ENCODE data around the gene BTBD19.
"Not testable (repeated sequence)": the region's sequence is repeated elsewhere in the genome, so short reads cannot be mapped to it uniquely, and the experiment has no call there.

BTBD19 gene

DNA sequence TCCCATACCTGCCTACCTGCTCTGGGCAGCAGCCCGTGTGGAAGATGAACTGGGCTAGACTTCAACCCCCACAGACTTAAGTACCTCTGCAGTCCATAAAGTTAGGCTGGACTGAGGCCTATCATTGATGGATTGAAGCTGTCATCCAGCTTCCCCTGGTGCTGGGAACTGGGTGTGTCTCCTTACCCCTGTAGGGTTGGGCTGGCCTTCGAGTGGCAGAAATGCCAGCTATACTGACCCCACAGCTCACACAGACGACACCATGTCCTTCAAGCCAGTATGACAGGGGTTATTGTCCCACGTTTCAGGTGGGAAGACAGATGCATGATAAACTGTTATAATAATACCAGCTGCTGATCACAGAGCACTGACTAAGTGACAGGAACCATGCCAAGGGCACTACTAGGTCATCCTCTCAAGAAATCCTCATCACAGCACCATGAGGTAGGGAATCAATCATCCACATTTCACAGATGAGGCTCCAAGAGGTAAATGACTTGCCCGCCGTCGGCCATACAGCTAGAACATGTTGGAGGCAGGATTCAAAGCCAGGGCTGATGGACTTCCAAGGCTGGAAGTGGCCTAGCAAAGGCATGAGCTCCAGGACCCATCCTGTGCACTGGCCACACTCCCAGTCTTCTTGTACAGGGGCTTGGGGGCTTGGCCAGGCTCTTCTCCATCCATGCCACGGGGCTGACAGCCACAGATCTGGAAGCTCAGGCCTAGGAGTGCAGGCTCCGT is 20.0 kb upstream of the BTBD19 start, which contains the start of gene BEST4:
TSS of gene BEST4 (minus strand) at position 51 of the 741 bp plus-strand sequence. CDS start 465 bp downstream, outside the sequence.
- DNase-seq (ENCODE audit: low spot score): no peak

DNA sequence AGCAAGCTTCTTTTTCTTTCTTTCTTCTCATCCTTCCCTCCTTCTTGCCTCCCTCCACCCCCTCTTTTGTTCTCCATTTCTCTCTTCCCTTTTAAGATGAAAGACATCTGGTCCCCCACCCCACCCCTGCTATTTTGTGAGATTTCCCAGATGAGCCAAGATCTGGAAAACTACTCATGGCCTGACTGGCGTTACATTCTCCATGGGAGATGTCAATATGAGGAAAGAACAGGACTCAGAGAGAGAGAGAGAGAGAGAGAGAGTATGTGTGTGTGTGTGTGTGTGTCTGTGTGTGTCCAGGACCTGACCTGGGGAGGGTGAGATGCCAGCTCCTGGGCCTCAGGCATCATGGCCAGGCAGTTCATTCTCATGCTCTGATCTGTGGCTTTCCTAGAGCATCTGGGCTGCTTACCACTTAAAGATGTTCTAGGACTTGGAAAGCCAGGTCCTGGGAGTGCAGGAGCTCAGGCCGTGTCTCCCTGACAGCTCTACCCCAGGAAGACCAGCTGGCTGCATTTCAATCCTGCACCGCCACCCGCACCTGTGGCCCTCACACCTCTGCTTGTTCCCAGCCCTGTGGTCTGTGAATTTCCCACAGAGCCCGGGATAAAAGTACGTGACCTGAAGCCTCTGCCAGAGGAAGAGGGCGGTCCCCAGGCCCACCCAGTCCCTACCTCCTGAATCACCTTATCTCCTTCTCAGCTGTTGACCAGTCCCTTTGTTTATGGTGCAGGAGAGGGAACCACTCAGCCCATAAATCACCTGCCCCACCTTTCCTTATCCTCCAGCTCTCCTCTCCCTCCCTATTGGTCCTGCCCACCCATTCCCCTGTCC is 17.1 kb upstream of the BTBD19 start:
- no peak for DNase-seq (ENCODE audit: low spot score)

- DNase-seq (ENCODE audit: low spot score): no peak
Measured at GRCh38 chr1:44792736-44793502, 15.4 kb upstream of the BTBD19 start.

DNA sequence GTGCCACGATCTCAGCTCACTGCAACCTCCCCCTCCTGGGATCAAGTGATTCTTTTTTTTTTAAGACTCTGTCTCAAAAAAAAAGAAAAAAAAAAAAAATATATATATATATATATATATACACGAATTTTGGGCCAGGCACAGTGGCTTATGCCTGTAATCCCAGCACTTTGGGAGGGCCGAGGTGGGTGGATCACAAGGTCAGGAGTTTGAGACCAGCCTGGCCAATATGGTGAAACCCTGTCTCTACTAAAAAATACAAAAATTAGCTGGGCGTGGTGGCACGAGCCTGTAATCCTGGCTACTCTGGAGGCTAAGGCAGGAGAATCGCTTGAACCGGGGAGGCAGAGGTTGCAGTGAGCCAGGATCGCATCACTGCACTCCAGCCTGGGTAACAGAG is 10.4 kb upstream of the BTBD19 start:
- not testable (repeated sequence) for DNase-seq (ENCODE audit: low spot score)

- DNase-seq (ENCODE audit: low spot score): no peak
Measured at GRCh38 chr1:44798481-44799365, 9.6 kb upstream of the BTBD19 start.

GRCh38 chr1:44799770-44800584 is 8.3 kb upstream of the BTBD19 start, which contains the start of gene PLK3:
TSS of gene PLK3 (plus strand) at chr1:44800377. CDS start at chr1:44800464, 87 bp downstream.
- DNase-seq (ENCODE audit: low spot score): peak; percentile 99

DNA sequence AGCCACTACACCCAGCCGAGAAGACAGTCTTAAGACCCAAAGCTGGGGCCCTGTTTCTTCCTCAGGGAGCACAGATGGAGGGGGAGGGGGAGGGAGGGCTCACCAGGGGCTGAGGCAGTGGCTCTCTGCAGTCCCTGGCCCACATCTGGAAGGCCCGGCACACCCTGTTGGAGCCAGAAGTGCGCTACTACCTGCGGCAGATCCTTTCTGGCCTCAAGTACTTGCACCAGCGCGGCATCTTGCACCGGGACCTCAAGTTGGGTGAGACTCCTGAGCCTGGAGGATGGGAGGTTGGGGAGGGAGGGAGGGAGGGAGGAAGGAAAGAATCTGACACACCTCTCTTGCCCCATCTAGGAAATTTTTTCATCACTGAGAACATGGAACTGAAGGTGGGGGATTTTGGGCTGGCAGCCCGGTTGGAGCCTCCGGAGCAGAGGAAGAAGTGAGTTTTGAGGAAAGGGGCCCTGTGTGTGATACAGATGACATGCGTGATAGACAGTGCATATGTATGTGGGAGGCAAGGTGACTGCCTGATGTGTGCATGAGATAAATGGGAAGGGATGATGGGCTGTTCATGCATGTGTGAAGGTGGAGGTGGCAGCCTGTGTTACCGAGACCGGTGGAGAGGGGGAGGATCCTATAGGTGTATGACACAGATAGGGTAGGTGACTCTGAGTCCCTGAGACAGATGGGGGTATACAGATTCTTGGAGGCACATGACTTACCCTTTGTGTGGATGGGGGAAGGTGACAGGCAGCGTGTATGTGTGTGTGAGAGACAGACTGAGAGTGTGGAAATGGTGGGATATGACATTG is 6.6 kb upstream of the BTBD19 start:
- DNase-seq (ENCODE audit: low spot score): peak; percentile 27

GRCh38 chr1:44802306-44803061 is 5.8 kb upstream of the BTBD19 start:
- no peak for DNase-seq (ENCODE audit: low spot score)

- no peak for DNase-seq (ENCODE audit: low spot score)
Measured at GRCh38 chr1:44803062-44803311, 5.3 kb upstream of the BTBD19 start.

GRCh38 chr1:44803312-44804095 is 4.8 kb upstream of the BTBD19 start:
- no peak for DNase-seq (ENCODE audit: low spot score)

DNA sequence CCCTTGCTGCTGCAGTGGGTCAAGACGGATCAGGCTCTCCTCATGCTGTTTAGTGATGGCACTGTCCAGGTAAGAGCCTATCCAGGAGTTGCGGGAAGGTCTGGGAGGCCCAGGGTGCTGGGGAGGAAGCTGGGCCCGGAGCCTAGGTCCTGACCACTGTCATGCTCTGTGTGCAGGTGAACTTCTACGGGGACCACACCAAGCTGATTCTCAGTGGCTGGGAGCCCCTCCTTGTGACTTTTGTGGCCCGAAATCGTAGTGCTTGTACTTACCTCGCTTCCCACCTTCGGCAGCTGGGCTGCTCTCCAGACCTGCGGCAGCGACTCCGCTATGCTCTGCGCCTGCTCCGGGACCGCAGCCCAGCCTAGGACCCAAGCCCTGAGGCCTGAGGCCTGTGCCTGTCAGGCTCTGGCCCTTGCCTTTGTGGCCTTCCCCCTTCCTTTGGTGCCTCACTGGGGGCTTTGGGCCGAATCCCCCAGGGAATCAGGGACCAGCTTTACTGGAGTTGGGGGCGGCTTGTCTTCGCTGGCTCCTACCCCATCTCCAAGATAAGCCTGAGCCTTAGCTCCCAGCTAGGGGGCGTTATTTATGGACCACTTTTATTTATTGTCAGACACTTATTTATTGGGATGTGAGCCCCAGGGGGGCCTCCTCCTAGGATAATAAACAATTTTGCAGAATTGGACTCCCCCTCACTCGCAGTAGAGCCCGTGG is 2.9 kb upstream of the BTBD19 start:
- DNase-seq (ENCODE audit: low spot score): no peak

DNA sequence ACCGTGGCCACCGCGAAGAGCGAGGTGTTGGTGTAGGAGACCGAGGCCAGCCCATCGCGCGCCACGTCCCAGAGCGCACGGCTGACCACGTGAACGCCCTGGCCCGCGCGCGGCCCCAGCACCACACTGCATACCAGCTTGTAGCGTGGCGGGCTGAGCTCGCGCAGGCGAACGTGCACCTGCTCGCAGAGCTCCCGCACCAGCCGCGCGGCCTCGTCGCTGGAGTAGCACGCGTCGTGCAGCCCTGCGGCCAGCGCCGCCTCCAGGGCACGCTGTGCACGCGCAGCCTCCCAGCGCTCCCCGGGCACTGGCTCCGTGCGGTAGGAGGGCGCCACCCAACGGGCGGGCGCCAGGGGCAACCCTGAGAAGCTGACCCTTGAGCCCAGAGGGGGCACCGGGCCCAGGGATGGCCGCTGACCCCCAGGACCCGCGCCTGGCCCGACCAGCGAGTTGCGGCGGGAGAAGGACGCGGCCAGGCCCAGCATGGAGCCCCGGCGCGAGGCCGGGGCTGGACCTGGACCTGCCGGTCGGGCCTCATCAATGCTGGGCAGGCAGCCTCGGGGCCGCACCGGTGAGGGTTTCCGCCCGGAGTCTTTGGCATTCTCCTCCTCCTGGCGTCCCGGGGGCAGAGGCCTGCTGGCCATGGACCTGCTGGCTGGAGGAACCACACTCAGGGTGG is 2.2 kb upstream of the BTBD19 start:
- DNase-seq (ENCODE audit: low spot score): no peak

DNA sequence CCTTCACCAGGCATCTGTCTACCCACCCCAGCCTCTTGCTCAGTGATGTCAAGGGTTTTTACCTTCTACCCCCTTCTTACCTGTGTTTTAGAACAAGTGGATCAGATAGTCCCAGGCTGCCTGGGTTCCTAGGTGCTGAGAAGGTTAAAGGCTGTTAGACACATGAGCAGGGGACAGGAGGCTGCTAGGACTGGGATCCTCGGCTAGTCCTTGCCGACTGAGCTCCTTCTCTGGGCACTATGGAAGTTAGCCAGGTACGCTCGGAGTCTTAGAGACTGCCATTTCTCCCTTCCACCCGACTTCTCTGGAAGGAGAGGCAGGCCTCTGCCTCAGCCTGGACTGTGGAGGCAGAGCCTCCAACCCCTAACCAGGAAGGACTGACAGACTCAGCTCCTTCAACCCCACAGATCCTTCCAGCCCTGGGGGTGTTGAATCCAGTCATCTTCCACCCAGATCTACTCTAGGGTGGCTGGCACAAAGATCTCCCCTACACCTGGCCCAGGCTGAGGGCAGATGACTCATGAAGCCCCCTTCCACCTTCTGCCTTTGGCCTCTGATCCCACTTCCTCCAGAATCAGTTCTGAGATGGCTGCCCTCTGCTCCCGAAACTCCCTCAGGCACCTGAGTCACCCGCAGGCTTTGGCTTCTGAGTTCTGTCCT is 1.5 kb upstream of the BTBD19 start, which contains the start of gene DYNLT4:
TSS of gene DYNLT4 (minus strand) at position 648 of the 660 bp plus-strand sequence. CDS start 683 bp downstream, outside the sequence.
- DNase-seq (ENCODE audit: low spot score): no peak

DNA sequence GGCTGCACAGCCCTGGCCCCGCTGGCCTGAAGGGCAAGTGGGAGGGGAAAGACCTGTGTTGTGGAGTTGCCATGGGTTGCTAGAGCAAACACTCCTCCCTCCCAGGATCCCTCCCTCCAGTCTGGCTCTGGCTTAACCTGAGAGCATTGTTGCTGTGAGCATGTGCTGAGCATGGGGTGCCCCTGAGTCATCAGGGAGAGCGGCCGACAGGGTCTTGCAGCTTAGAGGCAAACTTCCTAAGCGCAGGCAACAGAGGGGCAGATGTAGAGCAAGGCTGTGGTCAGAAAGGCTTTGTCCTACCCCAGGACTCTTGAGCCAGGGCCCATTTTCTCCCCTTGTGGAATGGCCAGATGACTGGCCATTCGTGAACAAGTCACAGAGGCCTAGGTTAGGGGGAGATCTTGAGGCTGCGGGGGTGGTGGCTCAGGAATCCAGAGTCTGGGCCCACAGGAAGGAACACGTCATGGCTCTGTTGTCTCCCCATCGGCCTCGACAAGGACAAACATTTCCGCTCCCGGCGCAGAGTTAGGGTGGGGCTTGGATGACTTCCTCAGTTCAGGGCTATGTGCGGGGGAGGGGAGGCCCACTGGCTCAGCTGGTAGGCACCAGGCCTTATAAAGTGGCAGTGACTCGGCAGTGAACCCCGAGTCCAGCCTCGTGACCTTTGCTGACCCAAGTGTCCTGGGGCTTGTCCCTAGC is 810 bp upstream of the BTBD19 start:
- peak; percentile 92 for DNase-seq (ENCODE audit: low spot score)

Measured in CD4-positive, alpha-beta T cell treated with Interleukin-6 at 100 ng/mL for 8 hours (primary cell).